Gastrocnemius medialis (tissue), 4 donors: ENCODE measurements around the gene FGFBP3. TPM values are rescaled to one million over a fixed set of nuclear protein-coding genes. Genes with fewer than 3 reads are reported as not detected.

Source experiments
- ATAC-seq, 2 donors: fragments of 150-250 bp; one replicate each; pipeline ENCODE4 v1.9.1; 2016
- DNase-seq, 2 donors: peaks; one replicate each; pipeline ENCODE4 v3.0.0-alpha.2; 2019
- H3K27ac ChIP-seq, 4 donors: fragments of 200-600 bp; sonication (generic); 1 replicate in 1 of 4; 2 replicates in 3 of 4; pipeline ENCODE4 v1.5.1; 2016 to 2018; ENCODE audit warnings: mild to moderate bottlenecking in 2 of 4, moderate library complexity in 1 of 4
- H3K27me3 ChIP-seq, 3 donors: fragments of 200-600 bp; sonication (generic) in 2 of 3; 1 replicate in 1 of 3; 2 replicates in 2 of 3; pipeline versions ENCODE4 v1.5.1 to v1.6.0; 2016 to 2019; ENCODE audit warnings: mild to moderate bottlenecking in 1 of 3, moderate library complexity in 1 of 3
- H3K36me3 ChIP-seq, 2 donors: fragments of 200-600 bp; sonication (generic) in 1 of 2; one replicate each; pipeline ENCODE4 v1.5.1; 2017 to 2018
- H3K4me1 ChIP-seq, 2 donors: fragments of 200-600 bp; sonication (generic) in 1 of 2; one replicate each; pipeline ENCODE4 v1.5.1; 2016 to 2017; ENCODE audit warnings: mild to moderate bottlenecking in 2 of 2
- H3K4me3 ChIP-seq, 4 donors: fragments of 200-600 bp; sonication (generic) in 3 of 4; 1 replicate in 1 of 4; 2 replicates in 3 of 4; pipeline ENCODE4 v1.5.1; 2016 to 2019; ENCODE audit warnings: mild to moderate bottlenecking in 2 of 4
- H3K9me3 ChIP-seq, 3 donors: fragments of 200-600 bp; sonication (generic) in 2 of 3; 1 replicate in 1 of 3; 2 replicates in 2 of 3; pipeline ENCODE4 v1.5.1; 2016 to 2019
- CTCF ChIP-seq, 5 experiments: fragments of 450-650 bp in 3 of 5; fragments of 200-600 bp in 2 of 5; sonication (generic) in 2 of 5; IDR thresholded peaks in 4 of 5; conservative IDR thresholded peaks in 1 of 5; 1 replicate in 4 of 5; 2 replicates in 1 of 5; pipeline ENCODE4 v1.5.1; 2016 to 2019; ENCODE audit warnings: antibody characterized with exemption in 5 of 5, mild to moderate bottlenecking in 3 of 5, moderate library complexity in 3 of 5
- POLR2A ChIP-seq, 2 donors: fragments of 450-650 bp; IDR thresholded peaks; one replicate each; pipeline ENCODE4 v1.6.1; 2017; ENCODE audit warnings: antibody characterized with exemption in 2 of 2, mild to moderate bottlenecking in 2 of 2, moderate library complexity in 2 of 2
- in situ Hi-C, 4 donors: fragments of 200-750 bp; cut with MboI; loops; one replicate each; pipeline versions ENCODE4 v1.15.0 to v1.8.0; 2017; ENCODE audit warnings: low sequenced_read_pairs in 4 of 4
- intact Hi-C: fragments of 100-400 bp; cut with DNase I; formaldehyde crosslinking; loops from one replicate; pipeline ENCODE4 v1.15.1; 2023; ENCODE audit warnings: low total_unique reads
- total RNA-seq, 4 donors: library from RNA; depleted of rRNA; stranded (reverse); fragments of >200 nt; gene quantifications; one replicate each; pipeline versions ENCODE4 v1.1.0 to v1.2.3, GENCODE V29; 2016

FGFBP3 gene
- total RNA-seq, 4 donors from 2014 or later, result 0.33 to 2.0 (median 0.58) TPM; not detected in 1

GRCh38 chr10:91875156-91875555 lies 34.1 kb downstream of the FGFBP3 start:
- ATAC-seq (peak in 1 of 2 donors; percentile 14), DNase-seq (no peak)
- intact Hi-C loops, result no loop called here
- in situ Hi-C loops, result no loop called here
- Histone ChIP-seq H3K9me3 (no peaks in the 10 kb centered on the region), H3K4me3 (no peak overlapping the region), H3K27me3 (no peaks in the 10 kb centered on the region), H3K36me3 (no peaks in the 10 kb centered on the region), H3K27ac (no peak overlapping the region), H3K4me1 (no peaks in the 10 kb centered on the region)
- TF ChIP-seq CTCF (IDR thresholded peaks at IDR 0.05 in 4 of 5, conservative IDR thresholded peaks at IDR 0.05 in 1 of 5) (no peak), POLR2A (IDR thresholded peaks at IDR 0.05) (no peak)

GRCh38 chr10:91865562-91866081 lies 43.7 kb downstream of the FGFBP3 start:
- no peaks in the 10 kb centered on the region for H3K9me3 ChIP-seq
- H3K4me1 ChIP-seq, result no peaks in the 10 kb centered on the region
- in situ Hi-C loops, result no loop called here
- no peak overlapping the region for H3K27ac ChIP-seq
- H3K27me3 ChIP-seq, result no peaks in the 10 kb centered on the region
- intact Hi-C loops, result no loop called here
- DNase-seq (no peak), ATAC-seq (no peak)
- TF ChIP-seq POLR2A (IDR thresholded peaks at IDR 0.05), result no peak
- TF ChIP-seq CTCF (IDR thresholded peaks at IDR 0.05 in 4 of 5, conservative IDR thresholded peaks at IDR 0.05 in 1 of 5), result no peak
- peaks cover 6 to 34% of the 10 kb centered on the region in 2 donors for H3K36me3 ChIP-seq
- no peak overlapping the region for H3K4me3 ChIP-seq

GRCh38 chr10:91864744-91865143 lies 44.5 kb downstream of the FGFBP3 start:
- peaks cover 6 to 42% of the 10 kb centered on the region in 2 donors for H3K36me3 ChIP-seq
- H3K4me1 ChIP-seq, result no peaks in the 10 kb centered on the region
- no peak overlapping the region for H3K4me3 ChIP-seq
- no peak for ATAC-seq
- no peak for TF ChIP-seq POLR2A (IDR thresholded peaks at IDR 0.05)
- TF ChIP-seq CTCF (IDR thresholded peaks at IDR 0.05 in 4 of 5, conservative IDR thresholded peaks at IDR 0.05 in 1 of 5), result no peak
- H3K9me3 ChIP-seq, result no peaks in the 10 kb centered on the region
- H3K27ac ChIP-seq, result no peak overlapping the region
- H3K27me3 ChIP-seq, result no peaks in the 10 kb centered on the region
- intact Hi-C loops (no loop called here), in situ Hi-C loops (no loop called here)
- DNase-seq, result no peak

DNA sequence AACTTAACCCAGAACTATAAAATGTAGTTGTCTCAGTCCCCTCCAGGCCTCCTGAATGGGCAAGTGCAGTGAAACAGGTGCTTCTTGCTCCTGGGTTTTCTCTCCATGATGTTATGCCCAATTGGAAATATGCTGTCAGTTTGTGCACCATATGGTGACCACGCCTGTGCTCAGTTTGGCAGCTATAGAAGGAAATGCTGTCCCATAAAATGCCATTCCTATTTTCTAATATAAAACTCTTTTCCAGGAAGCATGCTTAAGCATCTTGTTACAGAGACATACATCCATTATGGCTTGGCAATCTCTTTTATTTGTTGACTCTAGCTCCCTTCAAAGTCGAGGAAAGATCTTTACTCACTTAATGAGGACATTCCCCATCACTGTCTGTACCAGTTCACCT lies 45.2 kb downstream of the FGFBP3 start:
- Histone ChIP-seq H3K4me1 (no peaks in the 10 kb centered on the region), H3K27ac (no peak overlapping the region), H3K36me3 (peaks cover 6 to 49% of the 10 kb centered on the region in 2 donors), H3K9me3 (no peaks in the 10 kb centered on the region), H3K27me3 (no peaks in the 10 kb centered on the region), H3K4me3 (no peak overlapping the region)
- DNase-seq (no peak), ATAC-seq (no peak)
- intact Hi-C loops, result no loop called here
- in situ Hi-C loops, result no loop called here
- TF ChIP-seq POLR2A (IDR thresholded peaks at IDR 0.05), result no peak
- TF ChIP-seq CTCF (IDR thresholded peaks at IDR 0.05 in 4 of 5, conservative IDR thresholded peaks at IDR 0.05 in 1 of 5), result no peak

DNA sequence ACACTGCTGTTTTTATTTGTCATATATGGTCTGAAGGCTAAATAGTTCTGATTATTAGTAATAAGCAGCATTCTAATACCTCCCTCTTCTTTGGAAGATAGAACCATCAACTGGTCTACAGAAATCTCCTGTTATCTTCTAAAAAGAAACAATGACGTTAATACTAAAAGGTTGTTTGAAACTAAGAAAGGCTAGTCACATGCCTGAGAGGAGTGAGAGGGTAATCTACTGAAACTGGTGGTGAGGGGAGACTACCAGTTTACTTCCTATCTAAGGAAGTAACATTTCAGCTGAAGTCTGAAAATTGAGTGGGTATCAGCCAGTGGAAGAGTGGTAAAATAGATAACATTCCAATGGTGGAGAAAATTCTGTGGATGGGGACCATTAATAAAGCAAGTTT lies 48.4 kb downstream of the FGFBP3 start:
- DNase-seq (no peak), ATAC-seq (no peak)
- intact Hi-C loops, result no loop called here
- Histone ChIP-seq H3K27me3 (no peaks in the 10 kb centered on the region), H3K4me3 (no peak overlapping the region), H3K36me3 (peaks cover 10 to 81% of the 10 kb centered on the region in 2 donors), H3K9me3 (no peaks in the 10 kb centered on the region), H3K27ac (no peak overlapping the region), H3K4me1 (no peaks in the 10 kb centered on the region)
- TF ChIP-seq POLR2A (IDR thresholded peaks at IDR 0.05) (no peak), CTCF (IDR thresholded peaks at IDR 0.05 in 4 of 5, conservative IDR thresholded peaks at IDR 0.05 in 1 of 5) (no peak)
- in situ Hi-C loops, result no loop called here
